Placental epithelial cell (primary cell): Measurements from ENCODE around the gene CXorf51B. TPM values are rescaled to one million over a fixed set of nuclear protein-coding genes. Genes with fewer than 3 reads are reported as not detected.

Experiments
- total RNA-seq: library from RNA; depleted of rRNA; stranded (reverse); fragments of >200 nt; gene quantifications from 2 replicates; pipeline ENCODE4 v1.2.3, GENCODE V29; 2012

The CXorf51B gene
- total RNA-seq, result not detected in 2 replicates

GRCh38 chrX:146809471-146809870 is at the start of gene CXorf51B:
TSS of gene CXorf51B (plus strand) at chrX:146809771. CDS start at chrX:146809792, 21 bp downstream.

GRCh38 chrX:146814644-146815043 is 5.1 kb downstream of the CXorf51B start, which contains the start of gene CXorf51A:
TSS of gene CXorf51A (minus strand) at chrX:146814744. CDS start at chrX:146814723, 21 bp downstream.

Other genes starting within 250 kb of the CXorf51B start
- not detected in 2 replicates for gene CXorf51A, start 5.0 kb downstream of the CXorf51B start, total RNA-seq